Testis (tissue), 3 donors: Measurements from ENCODE around the gene HRH3. TPM values are rescaled to one million over a fixed set of nuclear protein-coding genes. Genes with fewer than 3 reads are reported as not detected.

Experiments used
- DNase-seq: peaks from one replicate; pipeline ENCODE4 v3.0.0-alpha.2; 2019
- H3K27ac ChIP-seq, 2 donors: fragments of 200-600 bp; sonication (generic); one replicate each; pipeline ENCODE4 v1.5.1; 2019
- H3K27me3 ChIP-seq: fragments of 200-600 bp; sonication (generic); one replicate; pipeline ENCODE4 v1.5.1; 2019
- H3K36me3 ChIP-seq: fragments of 200-600 bp; sonication (generic); one replicate; pipeline ENCODE4 v1.5.1; 2017; ENCODE audit warnings: low read depth; ENCODE audit errors: missing control alignments
- H3K4me1 ChIP-seq: fragments of 200-600 bp; sonication (generic); one replicate; pipeline ENCODE4 v1.5.1; 2019
- H3K4me3 ChIP-seq, 2 donors: fragments of 200-600 bp; sonication (generic); one replicate each; pipeline ENCODE4 v1.5.1; 2017 to 2019
- H3K9me3 ChIP-seq: fragments of 200-600 bp; sonication (generic); one replicate; pipeline ENCODE4 v1.5.1; 2017
- POLR2A ChIP-seq: fragments of 450-650 bp; IDR thresholded peaks from one replicate; pipeline ENCODE4 v1.6.1; 2017; ENCODE audit warnings: antibody characterized with exemption, mild to moderate bottlenecking, moderate library complexity
- WGBS, 2 donors: methylation state at CpG; one replicate each; pipeline ENCODE4 v1.1.5; 2018; 5-methylcytosine and 5-hydroxymethylcytosine counted together
- intact Hi-C: fragments of 100-400 bp; cut with DNase I; formaldehyde crosslinking; loops from one replicate; pipeline ENCODE4 v1.15.1; 2023; ENCODE audit warnings: low total_unique reads
- polyA plus RNA-seq: library from polyadenylated mRNA; stranded (reverse); fragments of 350-450 nt; fragmentation: Illumina TruSeq; extraction: RNeasy Lipid Tissue Mini Kit (QIAGEN cat#74804); gene quantifications from one replicate; pipeline ENCODE4 v1.2.3, GENCODE V29; 2014; ENCODE audit warnings: low read depth, low replicate concordance; ENCODE audit not compliant: insufficient read depth
- total RNA-seq, 2 donors: library from RNA; depleted of rRNA; stranded (reverse); fragments of >200 nt; gene quantifications; one replicate each; pipeline ENCODE4 v1.2.3, GENCODE V29; 2016
- TF ChIP-seq, protein P1 (sequence below), 3 experiments: fragments of 450-650 bp in 2 of 3; fragments of 200-600 bp in 1 of 3; sonication (generic) in 1 of 3; IDR thresholded peaks; one replicate each; pipeline ENCODE4 v1.5.1; 2016 to 2019; ENCODE audit warnings: antibody characterized with exemption in 3 of 3, mild to moderate bottlenecking in 2 of 3, moderate library complexity in 1 of 3

Gene HRH3
- total and polyA plus RNA-seq, 3 donors from 2014 or later: 0.67 to 2.5 (median 1.1) TPM

DNA sequence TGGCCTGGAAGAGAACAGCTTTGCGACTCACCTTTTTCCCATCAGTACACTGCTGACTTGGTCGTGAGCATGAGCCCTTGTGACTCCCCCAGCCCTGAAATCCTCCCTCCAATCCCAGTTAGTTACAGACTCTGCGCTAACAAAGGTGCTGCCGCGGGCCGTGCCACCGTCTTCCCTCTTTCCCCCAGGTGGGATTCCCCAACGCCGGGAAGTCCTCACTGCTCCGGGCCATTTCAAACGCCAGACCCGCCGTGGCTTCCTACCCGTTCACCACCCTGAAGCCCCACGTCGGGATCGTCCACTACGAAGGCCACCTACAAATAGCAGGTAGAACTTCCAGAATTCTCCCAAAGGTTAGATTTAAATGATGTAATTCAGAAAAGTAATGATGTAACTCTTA is 21.1 kb downstream of the HRH3 start:
- Histone ChIP-seq H3K27ac (no peak overlapping the region), H3K36me3 (no peaks in the 10 kb centered on the region), H3K4me3 (no peak overlapping the region), H3K27me3 (no peaks in the 10 kb centered on the region), H3K9me3 (no peaks in the 10 kb centered on the region), H3K4me1 (no peaks in the 10 kb centered on the region)
- DNase-seq: no peak
- 96 to 97% methylated on average over 18 of the region's 18 CpGs for WGBS, 2 donors
- intact Hi-C loops: no loop called here
- TF ChIP-seq POLR2A: no peak
- TF ChIP-seq, protein P1, sequence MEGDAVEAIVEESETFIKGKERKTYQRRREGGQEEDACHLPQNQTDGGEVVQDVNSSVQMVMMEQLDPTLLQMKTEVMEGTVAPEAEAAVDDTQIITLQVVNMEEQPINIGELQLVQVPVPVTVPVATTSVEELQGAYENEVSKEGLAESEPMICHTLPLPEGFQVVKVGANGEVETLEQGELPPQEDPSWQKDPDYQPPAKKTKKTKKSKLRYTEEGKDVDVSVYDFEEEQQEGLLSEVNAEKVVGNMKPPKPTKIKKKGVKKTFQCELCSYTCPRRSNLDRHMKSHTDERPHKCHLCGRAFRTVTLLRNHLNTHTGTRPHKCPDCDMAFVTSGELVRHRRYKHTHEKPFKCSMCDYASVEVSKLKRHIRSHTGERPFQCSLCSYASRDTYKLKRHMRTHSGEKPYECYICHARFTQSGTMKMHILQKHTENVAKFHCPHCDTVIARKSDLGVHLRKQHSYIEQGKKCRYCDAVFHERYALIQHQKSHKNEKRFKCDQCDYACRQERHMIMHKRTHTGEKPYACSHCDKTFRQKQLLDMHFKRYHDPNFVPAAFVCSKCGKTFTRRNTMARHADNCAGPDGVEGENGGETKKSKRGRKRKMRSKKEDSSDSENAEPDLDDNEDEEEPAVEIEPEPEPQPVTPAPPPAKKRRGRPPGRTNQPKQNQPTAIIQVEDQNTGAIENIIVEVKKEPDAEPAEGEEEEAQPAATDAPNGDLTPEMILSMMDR (IDR thresholded peaks at IDR 0.05): no peak

- Histone ChIP-seq H3K27ac (no peak overlapping the region), H3K36me3 (no peaks in the 10 kb centered on the region), H3K4me1 (no peaks in the 10 kb centered on the region), H3K4me3 (no peak overlapping the region), H3K27me3 (no peaks in the 10 kb centered on the region), H3K9me3 (no peaks in the 10 kb centered on the region)
- 93 to 94% methylated on average over 16 to 17 of the region's 17 CpGs for WGBS, 2 donors
- intact Hi-C loops: no loop called here
- no peak for DNase-seq
- TF ChIP-seq POLR2A: no peak
- TF ChIP-seq, protein P1 (IDR thresholded peaks at IDR 0.05): no peak
Observed at GRCh38 chr20:62198496-62198895, 21.6 kb downstream of the HRH3 start.

GRCh38 chr20:62197801-62198200 is 22.3 kb downstream of the HRH3 start:
- no peak for DNase-seq
- Histone ChIP-seq H3K4me3 (no peak overlapping the region), H3K36me3 (no peaks in the 10 kb centered on the region), H3K4me1 (no peaks in the 10 kb centered on the region), H3K27me3 (no peaks in the 10 kb centered on the region), H3K9me3 (no peaks in the 10 kb centered on the region), H3K27ac (no peak overlapping the region)
- intact Hi-C loops: no loop called here
- 95 to 99% methylated on average over 17 to 18 of the region's 18 CpGs for WGBS, 2 donors
- TF ChIP-seq POLR2A: no peak
- TF ChIP-seq, protein P1 (IDR thresholded peaks at IDR 0.05): no peak

DNA sequence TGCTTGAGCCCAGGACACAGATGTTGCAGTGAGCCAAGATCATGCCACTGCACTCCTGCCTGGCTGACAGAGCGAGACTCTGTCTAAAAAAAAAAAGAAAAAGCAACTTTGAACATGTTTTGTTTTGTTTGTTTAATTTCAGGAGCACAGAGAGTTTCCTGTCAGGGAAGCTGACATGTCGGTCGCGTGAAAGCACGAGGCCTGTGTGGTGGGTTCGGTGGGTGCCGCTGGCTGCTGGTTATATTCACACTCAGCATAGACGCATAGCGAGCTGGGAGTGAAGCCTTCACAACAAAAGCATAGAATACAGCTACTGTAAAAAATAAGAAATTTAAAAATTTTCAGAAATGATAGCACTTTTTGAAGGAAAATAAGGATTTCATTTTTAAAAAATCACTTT is 22.8 kb downstream of the HRH3 start:
- TF ChIP-seq, protein P1 (IDR thresholded peaks at IDR 0.05): no peak
- no peak for TF ChIP-seq POLR2A
- intact Hi-C loops: no loop called here
- Histone ChIP-seq H3K27ac (no peak overlapping the region), H3K4me3 (no peak overlapping the region), H3K9me3 (no peaks in the 10 kb centered on the region), H3K36me3 (no peaks in the 10 kb centered on the region), H3K27me3 (no peaks in the 10 kb centered on the region), H3K4me1 (no peaks in the 10 kb centered on the region)
- DNase-seq: no peak
- WGBS, 2 donors: 86 to 99% methylated on average over 9 of the region's 9 CpGs

DNA sequence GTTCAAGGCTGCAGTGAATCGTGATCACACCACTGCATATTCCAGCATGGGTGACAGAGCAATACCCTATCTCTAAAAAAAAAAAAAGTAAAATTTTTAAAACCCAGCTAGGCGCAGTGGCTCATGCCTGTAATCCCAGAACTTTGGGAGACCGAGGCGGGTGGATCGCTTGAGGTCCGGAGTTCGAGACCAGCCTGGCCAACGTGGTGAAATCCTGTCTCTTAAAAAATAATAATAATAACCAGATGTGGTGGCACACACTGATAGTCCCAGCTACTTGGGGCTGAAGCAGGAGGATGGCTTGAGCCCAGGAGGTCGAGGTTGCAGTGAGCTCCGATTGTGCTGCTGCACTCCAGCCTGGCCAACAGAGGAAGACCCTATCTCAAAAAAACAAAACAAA is 23.8 kb downstream of the HRH3 start:
- Histone ChIP-seq H3K4me1 (no peaks in the 10 kb centered on the region), H3K27ac (no peak overlapping the region), H3K27me3 (no peaks in the 10 kb centered on the region), H3K9me3 (no peaks in the 10 kb centered on the region), H3K4me3 (no peak overlapping the region), H3K36me3 (no peaks in the 10 kb centered on the region)
- TF ChIP-seq, protein P1 (IDR thresholded peaks at IDR 0.05): no peak
- no peak for TF ChIP-seq POLR2A
- intact Hi-C loops: no loop called here
- DNase-seq: no peak
- 90 to 95% methylated on average over 10 of the region's 10 CpGs for WGBS, 2 donors
